ENCODE results near the gene OSBPL2. TPM values are rescaled to one million over a fixed set of nuclear protein-coding genes. Genes with fewer than 3 reads are reported as not detected.

Gene OSBPL2
- total RNA-seq, 2 experiments from 2014 or later, result 52.8 to 54.4 TPM

DNA sequence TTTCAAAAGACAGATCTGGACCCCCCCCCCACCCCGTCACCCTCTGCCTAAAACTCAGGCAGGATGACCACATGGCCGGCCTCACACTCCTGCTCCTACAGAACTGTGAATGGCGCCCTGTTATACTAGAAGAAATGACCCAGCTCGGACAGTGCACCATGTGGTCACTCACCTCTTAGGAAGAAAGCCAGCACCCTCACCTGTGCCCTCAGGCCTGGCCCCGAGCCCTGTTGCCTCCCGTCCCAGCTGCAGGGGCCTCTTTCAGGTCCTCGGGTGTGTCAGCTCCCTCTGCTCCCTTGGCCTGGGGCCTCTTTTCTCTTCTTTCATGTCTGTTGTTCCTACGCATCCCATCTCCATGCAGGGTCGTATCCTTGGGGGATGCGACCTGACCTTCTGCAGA, 23.7 kb downstream of the OSBPL2 start:
- Histone ChIP-seq H3K4me3 (ENCODE audit: low read length) (no peak overlapping the region), H3K36me3 (ENCODE audit: insufficient read depth, low read length) (peaks cover 85% of the 10 kb centered on the region), H3K4me1 (ENCODE audit: insufficient read depth, low read length) (no peaks in the 10 kb centered on the region), H3K27me3 (ENCODE audit: control insufficient read depth in 1 of 2, insufficient read depth in 2 of 2, low read length in 2 of 2) (no peaks in the 10 kb centered on the region), H3K9me3 (ENCODE audit: control insufficient read depth in 1 of 2, insufficient read depth in 1 of 2, low read length in 2 of 2) (no peaks in the 10 kb centered on the region), H3K27ac (ENCODE audit: low read depth in 1 of 2, low read length in 2 of 2) (no peak overlapping the region)
- ATAC-seq (ENCODE audit: poor library complexity), result no peak
- no peaks in the 10 kb centered on the region for H3K9me3 Mint-ChIP-seq
- ChIA-PET CTCF (no interaction called here), POLR2A (no interaction called here)
- no peaks in the 10 kb centered on the region for H3K27me3 Mint-ChIP-seq
- H3K4me3 Mint-ChIP-seq, result no peak overlapping the region
- intact Hi-C loops (cut with DNase I, micrococcal nuclease), result no loop called here
- peaks cover 79% of the 10 kb centered on the region for H3K36me3 Mint-ChIP-seq (ENCODE audit: low read depth)
- TF ChIP-seq, protein P1, sequence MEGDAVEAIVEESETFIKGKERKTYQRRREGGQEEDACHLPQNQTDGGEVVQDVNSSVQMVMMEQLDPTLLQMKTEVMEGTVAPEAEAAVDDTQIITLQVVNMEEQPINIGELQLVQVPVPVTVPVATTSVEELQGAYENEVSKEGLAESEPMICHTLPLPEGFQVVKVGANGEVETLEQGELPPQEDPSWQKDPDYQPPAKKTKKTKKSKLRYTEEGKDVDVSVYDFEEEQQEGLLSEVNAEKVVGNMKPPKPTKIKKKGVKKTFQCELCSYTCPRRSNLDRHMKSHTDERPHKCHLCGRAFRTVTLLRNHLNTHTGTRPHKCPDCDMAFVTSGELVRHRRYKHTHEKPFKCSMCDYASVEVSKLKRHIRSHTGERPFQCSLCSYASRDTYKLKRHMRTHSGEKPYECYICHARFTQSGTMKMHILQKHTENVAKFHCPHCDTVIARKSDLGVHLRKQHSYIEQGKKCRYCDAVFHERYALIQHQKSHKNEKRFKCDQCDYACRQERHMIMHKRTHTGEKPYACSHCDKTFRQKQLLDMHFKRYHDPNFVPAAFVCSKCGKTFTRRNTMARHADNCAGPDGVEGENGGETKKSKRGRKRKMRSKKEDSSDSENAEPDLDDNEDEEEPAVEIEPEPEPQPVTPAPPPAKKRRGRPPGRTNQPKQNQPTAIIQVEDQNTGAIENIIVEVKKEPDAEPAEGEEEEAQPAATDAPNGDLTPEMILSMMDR (IDR thresholded peaks at IDR 0.05), result no peak
- no peaks in the 10 kb centered on the region for H3K4me1 Mint-ChIP-seq (ENCODE audit: low read depth)
- no peak overlapping the region for H3K27ac Mint-ChIP-seq
- DNase-seq, result no peak

DNA sequence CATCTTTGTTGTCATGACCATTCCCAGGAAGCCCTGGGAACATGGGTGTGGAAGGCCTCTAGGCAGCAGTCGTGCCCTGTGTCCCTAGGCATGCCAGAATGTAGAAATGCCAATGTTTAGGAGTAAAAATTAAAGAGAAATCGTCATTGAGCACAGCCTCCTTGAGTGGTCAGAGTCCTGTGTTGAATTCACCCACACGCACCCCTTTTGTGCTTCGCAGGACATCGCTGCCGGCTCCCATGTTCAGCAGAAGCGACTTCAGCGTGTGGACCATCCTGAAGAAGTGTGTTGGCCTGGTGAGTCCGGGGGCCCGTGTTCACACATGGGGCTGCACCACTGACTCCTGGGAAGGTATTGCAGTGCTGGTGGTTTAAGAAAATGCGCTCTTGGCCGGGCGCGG, 25.1 kb downstream of the OSBPL2 start:
- peaks cover 80% of the 10 kb centered on the region for H3K36me3 ChIP-seq (ENCODE audit: insufficient read depth, low read length)

DNA sequence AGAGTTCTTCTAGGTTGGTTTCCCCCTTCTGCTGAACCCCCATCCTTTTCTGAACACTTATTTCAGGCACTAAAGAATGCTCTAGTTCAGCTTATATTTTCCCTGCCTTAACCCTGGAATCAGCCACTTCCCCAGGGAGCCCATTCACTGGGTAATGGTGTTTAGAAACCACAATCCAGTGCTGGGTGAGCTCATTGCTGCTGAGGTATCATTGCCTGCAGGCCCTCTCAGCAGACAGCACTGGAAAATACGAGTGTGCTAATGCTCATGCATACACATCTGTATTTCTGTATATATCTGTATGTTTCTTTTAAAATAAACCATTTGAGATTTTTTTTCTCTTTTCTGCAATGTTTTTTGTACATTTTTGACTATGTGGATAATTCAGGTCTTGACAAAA, 27.0 kb downstream of the OSBPL2 start:
- no peak for DNase-seq
- no peak overlapping the region for H3K4me3 ChIP-seq (ENCODE audit: low read length)
- TF ChIP-seq, protein P1 (IDR thresholded peaks at IDR 0.05), result no peak
- no peak for ATAC-seq (ENCODE audit: poor library complexity)
- H3K4me1 ChIP-seq (ENCODE audit: insufficient read depth, low read length), result no peaks in the 10 kb centered on the region
- H3K4me3 Mint-ChIP-seq, result no peak overlapping the region
- CTCF ChIA-PET, result no interaction called here
- POLR2A ChIA-PET, result no interaction called here
- no peaks in the 10 kb centered on the region for H3K27me3 Mint-ChIP-seq
- no peaks in the 10 kb centered on the region for H3K4me1 Mint-ChIP-seq (ENCODE audit: low read depth)
- H3K27ac ChIP-seq (ENCODE audit: low read depth in 1 of 2, low read length in 2 of 2), result no peak overlapping the region
- H3K27ac Mint-ChIP-seq, result no peak overlapping the region
- H3K36me3 Mint-ChIP-seq (ENCODE audit: low read depth), result peaks cover 73% of the 10 kb centered on the region
- H3K36me3 ChIP-seq (ENCODE audit: insufficient read depth, low read length), result peaks cover 65% of the 10 kb centered on the region
- H3K27me3 ChIP-seq (ENCODE audit: control insufficient read depth in 1 of 2, insufficient read depth in 2 of 2, low read length in 2 of 2), result no peaks in the 10 kb centered on the region
- H3K9me3 ChIP-seq (ENCODE audit: control insufficient read depth in 1 of 2, insufficient read depth in 1 of 2, low read length in 2 of 2), result no peaks in the 10 kb centered on the region
- intact Hi-C loops (cut with DNase I, micrococcal nuclease), result no loop called here
- no peaks in the 10 kb centered on the region for H3K9me3 Mint-ChIP-seq

More for the DNA sequence above, 25.1 kb downstream of the OSBPL2 start:
- no peak for ATAC-seq (ENCODE audit: poor library complexity)
- CTCF ChIA-PET, result no interaction called here
- Histone ChIP-seq H3K4me1 (ENCODE audit: insufficient read depth, low read length) (no peaks in the 10 kb centered on the region), H3K4me3 (ENCODE audit: low read length) (no peak overlapping the region), H3K27me3 (ENCODE audit: control insufficient read depth in 1 of 2, insufficient read depth in 2 of 2, low read length in 2 of 2) (no peaks in the 10 kb centered on the region), H3K27ac (ENCODE audit: low read depth in 1 of 2, low read length in 2 of 2) (no peak overlapping the region), H3K9me3 (ENCODE audit: control insufficient read depth in 1 of 2, insufficient read depth in 1 of 2, low read length in 2 of 2) (no peaks in the 10 kb centered on the region)
- H3K4me1 Mint-ChIP-seq (ENCODE audit: low read depth), result no peaks in the 10 kb centered on the region
- TF ChIP-seq, protein P1 (IDR thresholded peaks at IDR 0.05), result no peak
- no peak overlapping the region for H3K4me3 Mint-ChIP-seq
- intact Hi-C loops (cut with DNase I, micrococcal nuclease), result no loop called here
- H3K36me3 Mint-ChIP-seq (ENCODE audit: low read depth), result peaks cover 76% of the 10 kb centered on the region
- no peaks in the 10 kb centered on the region for H3K27me3 Mint-ChIP-seq
- POLR2A ChIA-PET, result no interaction called here
- H3K9me3 Mint-ChIP-seq, result no peaks in the 10 kb centered on the region
- DNase-seq, result no peak
- no peak overlapping the region for H3K27ac Mint-ChIP-seq
